Tongue (tissue), 2 donors: ENCODE data around the gene FRMD4A. TPM values are rescaled to one million over a fixed set of nuclear protein-coding genes. Genes with fewer than 3 reads are reported as not detected.

Source experiments
- DNase-seq: peaks from one replicate; pipeline ENCODE4 v3.0.0-alpha.2; 2015
- total RNA-seq: library from RNA; depleted of rRNA; stranded (reverse); fragments of >200 nt; gene quantifications from one replicate; pipeline ENCODE4 v1.2.3, GENCODE V29; 2014

Gene FRMD4A
- total RNA-seq, 1 donor from 2014 or later, result 29.5 TPM

DNA sequence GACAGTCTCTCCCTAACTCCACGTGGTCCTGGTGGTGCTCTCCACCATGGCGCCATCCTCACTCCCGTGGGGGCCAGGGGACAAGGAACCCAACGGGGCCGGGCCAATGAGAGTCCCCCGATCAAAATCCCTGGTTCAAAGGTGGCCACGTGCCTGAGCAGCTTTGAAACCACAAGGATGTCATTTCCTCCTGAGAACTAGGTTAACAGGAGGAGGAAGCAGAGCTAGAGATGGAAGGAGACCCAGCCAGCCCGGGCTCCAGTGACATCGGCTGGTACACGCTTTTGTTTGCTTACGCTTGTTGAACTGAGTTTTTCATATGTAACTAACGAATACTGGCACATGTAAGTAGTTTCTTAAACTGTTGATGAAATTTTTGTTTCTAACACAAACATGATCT lies 682.3 kb downstream of the FRMD4A start:
- DNase-seq, result no peak

DNA sequence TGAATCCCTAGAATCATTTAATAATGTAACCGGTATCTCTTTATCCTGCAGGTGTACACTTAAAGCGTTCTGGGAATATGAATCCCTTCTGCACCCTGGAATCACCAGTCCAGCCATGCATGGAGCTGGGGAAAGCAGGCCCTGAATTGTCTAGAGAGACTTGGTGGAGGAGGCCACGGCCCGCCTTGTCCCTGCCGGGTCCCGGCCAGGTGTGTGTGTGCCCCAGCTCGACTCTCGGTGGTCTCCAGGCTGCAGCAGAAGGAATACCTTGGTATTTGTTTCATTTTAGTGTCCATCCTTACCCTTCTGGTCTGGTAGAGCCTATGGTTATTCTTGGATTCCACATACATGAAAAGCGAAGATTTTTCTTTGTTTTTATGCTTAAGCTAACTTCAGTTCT lies 685.9 kb downstream of the FRMD4A start:
- no peak for DNase-seq

DNA sequence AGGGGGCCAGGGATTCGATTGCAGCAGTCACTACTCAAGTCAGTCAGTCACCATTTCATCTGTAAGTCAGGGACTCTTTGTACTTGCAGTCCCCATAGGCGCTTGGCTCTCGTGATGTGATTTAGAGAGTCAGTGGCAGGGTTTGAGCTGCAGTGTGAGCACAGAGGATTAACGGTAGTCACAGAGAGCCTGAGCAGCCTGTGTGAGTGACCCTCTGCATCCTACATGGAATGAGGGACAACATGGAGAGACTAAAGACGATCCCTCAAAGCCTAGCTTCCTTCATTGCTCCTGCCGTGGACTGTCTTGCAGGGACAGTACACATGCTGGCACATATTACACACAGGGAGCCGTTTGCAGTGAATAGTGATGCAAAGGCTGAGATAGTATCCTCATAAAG lies 687.7 kb downstream of the FRMD4A start:
- DNase-seq, result no peak

DNA sequence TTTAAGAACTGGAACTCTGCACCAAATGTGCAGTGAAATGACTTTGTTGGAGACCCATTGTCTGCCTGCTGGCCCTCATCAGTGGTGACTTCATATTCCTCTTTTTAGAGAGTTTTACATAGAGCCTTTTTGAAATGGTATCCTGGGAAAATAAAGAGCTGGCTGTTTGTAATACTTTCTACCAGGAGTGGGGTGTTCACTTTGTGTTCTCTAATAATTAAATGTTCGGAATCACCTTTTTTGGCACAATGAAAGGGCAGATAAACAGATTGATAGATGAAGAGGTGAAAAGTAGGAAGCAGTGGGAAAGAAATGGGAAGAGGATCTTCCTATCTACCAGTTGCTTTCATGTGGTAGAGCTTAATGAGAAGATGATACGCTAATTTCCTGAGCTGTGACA lies 688.4 kb downstream of the FRMD4A start:
- DNase-seq, result no peak

DNA sequence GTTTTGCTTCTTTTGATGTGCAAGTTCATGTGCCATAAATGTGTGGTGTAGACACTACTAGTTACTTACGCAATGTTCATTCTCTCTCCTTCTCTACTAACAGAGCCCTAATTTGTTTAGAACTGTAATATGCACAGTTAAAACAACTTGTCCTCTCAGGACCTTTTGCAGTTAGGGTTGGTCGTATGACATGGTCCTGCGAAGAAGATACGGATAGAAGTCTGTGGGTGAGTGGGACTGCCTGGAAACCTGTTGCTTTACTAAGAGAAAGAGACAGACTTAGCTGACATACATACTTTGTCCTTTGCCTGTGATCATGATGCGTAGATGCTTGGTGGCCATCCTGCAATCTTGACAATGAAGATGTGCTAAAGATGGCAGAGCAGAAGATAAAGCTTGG lies 692.8 kb downstream of the FRMD4A start:
- no peak for DNase-seq

DNA sequence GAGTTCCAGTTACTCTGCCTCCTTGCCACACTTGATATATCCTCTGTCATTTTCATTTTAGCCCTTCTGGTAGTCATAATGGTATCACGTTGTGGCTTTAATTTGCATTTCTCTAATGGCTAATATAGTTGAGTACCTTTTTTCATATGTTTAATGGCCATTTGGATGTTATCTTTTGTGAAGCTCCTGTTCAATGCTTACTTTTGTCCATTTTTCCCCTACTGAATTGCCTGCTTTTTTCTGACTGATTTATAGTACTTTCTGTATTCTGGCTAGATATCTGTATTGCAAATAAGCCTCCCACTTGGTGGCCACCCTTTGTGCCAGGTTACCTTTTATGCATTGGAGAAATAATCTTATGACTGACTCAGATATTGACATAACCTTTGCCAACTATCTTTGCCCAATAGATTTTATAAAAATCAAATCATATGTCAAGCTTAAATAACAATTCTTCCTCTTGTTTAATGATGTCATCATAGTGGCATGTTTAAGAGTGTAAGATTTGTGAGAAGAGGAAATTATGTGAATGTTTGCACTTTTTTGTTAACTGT lies 693.3 kb downstream of the FRMD4A start:
- no peak for DNase-seq

DNA sequence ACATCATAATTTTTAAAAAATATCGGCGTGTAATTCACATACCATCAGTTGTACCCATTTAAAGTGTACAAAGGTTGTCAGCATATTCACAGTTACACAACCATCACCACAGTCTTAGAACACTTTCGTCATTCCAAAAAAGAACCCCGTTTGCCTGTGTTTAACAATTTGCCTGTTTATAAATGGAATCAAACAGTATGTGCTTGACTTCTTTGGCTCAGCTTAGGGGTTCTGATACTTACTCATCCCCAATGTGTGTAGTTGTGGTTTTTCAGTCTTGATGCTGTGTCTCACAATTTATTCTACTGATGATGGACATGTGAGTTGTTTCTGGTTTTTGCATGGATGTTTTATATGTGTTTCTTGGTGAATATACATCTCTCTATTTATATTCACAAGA lies 693.9 kb downstream of the FRMD4A start:
- no peak for DNase-seq

DNA sequence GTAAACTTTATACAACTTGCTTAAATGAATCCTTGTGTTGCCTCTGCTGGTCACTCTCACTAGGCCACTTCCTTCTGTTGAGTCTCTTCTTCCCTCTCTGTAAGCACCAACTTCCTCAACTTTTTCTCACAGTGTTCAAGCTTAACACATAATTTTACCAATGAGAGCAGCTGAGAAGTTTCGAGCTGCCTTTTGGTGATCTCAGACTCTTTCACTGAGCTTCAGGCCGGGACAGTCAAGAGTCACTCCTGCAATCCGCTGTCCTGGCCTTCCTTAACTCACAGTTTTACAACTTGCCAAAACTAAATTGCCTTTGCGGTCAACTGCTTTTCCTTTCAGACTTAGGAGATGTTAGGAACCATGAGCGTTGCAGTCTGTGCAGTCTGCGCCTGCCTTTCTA lies 696.5 kb downstream of the FRMD4A start:
- DNase-seq, result peak; percentile 79

DNA sequence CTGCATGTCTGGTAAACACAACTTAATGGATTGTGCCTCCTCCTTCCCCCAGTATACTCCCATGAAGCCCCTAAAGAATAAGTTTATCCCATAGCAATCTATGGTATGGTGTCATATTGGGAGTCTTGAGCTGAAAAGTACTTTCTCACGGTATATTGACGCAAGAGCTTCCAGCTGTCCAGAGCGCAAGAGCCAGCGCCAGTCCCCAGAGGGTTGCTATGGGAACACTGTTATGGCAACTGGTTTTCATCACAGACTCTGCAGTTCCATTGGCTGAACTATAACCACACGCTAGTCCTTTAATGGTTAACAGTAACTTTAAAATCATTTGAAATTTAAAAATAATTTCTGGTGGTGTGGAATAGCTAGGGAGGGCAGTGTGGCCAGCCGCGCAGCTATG lies 697.0 kb downstream of the FRMD4A start:
- DNase-seq, result peak; percentile 98

DNA sequence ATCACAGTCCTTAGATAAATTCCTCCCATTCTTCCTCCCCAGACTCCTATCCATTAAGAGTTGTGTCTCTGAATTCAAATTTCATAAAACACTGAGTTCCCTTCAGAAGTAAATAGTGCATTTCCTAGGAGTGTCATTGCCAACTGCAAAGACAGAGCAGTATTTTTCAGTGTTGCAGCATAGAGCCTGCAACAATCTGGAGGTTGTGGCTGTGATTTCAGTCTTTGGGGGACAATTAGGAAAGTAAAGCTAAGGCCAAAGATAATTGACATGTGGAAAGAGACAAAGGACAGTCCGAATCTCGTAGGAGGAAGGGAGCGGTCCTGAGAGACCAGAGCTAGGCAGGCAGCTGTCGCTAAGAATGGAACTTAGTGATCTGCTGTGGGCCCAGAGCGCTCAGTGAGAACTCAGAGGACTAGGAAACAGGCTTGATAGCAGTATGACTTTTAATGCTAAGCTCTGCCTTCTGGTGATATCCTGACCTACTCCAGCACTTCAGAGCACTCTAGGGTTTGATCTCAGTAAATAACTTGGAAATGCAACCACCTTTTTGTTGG lies 697.8 kb downstream of the FRMD4A start:
- DNase-seq, result peak; percentile 84

DNA sequence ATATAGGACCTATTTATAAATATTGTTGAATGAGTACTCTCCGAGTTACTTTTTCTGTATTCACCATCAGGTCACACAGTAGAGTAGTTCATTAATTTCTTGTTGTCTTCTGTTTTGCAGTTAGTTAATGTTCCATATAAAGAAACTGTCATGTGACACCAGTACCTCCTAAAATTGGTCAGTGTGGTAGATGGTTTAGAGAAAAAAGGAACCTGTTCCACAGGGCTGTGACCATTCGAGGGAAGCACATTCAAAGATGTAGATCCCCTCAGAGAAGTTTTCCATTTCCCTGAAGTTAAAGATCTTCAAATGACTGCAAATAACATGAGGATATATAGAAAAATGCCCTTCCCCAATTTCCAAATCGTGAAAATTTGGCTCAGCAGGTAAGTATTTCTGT lies 698.3 kb downstream of the FRMD4A start:
- no peak for DNase-seq

DNA sequence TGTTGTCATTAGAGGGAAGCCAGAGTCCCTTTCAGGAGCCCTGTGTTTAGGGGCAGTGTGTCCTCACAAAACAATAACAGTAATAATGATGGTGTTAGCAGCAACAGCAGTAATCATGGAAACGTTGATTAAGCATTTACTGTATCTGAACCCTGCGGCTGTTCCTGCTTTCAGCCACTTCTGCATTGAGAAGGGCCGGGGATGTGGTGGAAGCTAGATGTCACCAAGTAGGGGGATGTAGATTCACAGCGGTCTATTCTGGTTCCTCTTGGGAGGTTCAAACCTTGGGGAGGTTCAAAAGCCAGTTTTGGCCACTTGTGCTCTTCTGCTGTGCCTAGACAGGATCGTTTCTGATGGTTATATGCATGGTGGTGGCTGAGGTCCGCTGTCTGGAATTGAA lies 699.1 kb downstream of the FRMD4A start:
- no peak for DNase-seq

DNA sequence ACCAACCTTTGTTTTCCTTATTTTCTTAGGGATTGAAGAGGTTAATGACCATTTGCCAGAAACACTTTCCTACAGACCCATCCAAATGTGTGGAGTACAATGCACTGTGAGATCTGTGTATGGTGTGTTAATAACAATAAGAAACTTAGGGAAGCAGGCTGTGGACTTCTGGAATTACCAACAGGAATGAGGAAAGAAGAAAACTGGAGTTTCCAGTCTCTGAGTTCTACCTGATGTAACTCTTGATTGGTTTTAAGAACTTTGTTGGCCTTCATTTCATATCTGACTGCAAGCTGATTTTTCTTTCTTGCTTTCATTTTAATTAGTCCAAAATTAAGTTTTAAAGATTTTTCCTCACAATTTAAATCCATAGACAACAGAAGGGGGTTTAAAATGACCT lies 700.5 kb downstream of the FRMD4A start:
- DNase-seq, result no peak

DNA sequence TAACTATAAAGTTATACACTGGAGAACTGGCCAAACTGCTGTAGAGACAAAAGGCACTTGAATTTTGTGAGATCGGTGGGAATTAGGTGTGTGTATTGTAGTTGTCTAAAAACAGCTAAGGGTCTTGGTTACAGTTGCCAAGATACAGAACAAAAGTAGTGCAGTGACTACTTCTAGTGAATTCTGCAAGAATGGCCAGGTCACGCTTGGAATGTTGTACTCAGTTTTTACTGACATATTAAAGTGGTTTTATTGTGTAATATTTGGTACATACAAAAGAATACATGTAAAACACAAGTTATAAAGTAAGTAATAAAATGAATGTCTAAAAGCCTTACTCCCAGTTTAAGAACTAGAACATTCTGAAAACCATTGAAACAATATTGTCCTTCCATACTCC lies 701.6 kb downstream of the FRMD4A start:
- peak; percentile 47 for DNase-seq

DNA sequence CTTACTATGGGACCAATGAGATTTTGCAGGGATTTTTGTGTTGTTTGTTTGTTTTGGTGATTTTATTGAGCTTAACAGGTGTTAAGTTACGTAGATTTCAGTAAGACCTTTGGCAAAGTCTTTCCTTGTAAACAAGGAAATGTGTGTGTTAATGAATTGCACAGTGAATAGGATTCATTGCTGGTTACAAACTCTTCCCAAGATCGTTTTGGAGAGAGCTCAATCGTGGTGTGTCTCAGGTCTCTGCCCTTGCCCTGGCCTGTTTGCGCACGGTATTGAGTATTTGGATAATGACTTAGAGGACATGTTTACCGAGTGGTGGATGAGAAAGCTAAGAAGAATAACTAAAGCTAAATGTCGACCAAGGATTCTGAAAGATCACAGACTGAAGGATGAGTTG lies 702.1 kb downstream of the FRMD4A start:
- no peak for DNase-seq

DNA sequence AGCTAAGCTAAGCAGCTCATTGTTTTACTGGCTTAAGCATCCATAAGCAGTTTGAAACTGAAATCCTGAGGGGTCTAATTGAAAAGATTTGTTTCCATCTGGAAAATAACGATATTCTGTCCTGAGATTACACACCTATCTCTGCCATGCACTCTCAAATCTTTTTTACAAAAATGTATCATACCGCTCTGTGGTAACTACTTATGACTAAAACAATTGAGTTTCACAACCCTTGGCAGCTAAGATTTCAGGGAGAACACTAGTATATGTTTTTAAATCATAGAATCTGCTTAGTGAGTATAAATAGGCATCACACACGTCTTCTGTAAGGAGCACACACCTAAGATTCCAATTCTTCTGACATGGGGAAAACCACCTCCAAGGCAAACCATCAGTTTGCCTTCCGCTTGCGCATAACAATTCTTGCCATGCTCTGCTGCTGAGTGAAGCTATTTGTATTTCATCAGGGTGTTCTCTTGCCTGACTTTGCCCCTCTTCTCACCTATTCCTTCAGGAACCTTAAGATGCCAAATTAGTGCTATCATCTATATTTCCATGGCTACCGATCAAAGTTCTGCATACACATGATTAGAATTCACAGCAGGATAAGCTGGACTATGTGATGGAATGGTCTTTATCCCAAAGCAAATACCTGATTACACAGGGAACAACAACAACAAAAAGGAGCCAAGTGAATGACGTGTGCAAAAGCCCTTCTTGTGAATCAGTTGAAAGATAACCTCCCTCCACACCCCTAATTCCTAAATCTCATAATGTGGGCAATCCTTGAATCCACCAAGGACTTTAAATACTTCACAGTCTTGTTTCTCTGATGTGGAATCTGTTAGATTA lies 703.0 kb downstream of the FRMD4A start:
- DNase-seq, result no peak

DNA sequence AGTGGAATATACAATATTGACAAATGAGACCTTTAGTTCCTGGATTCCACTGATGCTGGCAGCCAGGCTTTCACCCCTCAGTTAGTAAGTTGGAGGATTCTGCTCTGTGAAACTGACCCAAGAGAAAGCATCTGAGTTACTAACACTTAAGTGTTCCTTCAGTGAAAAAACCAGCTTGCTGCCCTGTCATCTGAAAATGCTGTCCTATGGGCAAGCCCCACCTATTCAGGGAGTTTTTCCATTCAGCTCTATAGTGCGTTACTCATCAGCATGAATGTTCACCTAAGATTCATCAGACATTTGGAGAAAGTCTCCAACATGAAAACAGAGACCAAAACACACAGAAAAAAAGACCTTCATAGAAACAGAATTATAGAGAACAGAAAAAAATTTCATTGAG lies 706.1 kb downstream of the FRMD4A start:
- DNase-seq, result no peak

DNA sequence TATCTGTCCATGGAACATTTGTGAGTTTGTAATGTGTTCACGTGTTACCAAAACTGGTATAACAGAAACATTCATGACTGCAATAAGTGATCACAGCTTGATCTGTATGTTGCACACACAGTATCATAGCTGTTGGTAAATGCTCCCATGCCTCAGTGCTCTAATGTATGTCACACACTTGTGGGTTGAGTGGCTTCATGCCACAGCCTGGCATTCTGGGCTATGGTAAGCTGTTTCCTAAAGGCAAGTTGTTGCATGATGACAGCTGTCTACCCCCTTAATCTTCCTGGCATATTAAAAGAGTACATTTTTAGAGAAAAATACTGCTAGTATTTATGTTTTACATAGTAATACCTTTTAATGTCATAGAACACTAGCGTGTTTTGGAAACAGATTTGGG lies 708.8 kb downstream of the FRMD4A start:
- DNase-seq, result no peak

DNA sequence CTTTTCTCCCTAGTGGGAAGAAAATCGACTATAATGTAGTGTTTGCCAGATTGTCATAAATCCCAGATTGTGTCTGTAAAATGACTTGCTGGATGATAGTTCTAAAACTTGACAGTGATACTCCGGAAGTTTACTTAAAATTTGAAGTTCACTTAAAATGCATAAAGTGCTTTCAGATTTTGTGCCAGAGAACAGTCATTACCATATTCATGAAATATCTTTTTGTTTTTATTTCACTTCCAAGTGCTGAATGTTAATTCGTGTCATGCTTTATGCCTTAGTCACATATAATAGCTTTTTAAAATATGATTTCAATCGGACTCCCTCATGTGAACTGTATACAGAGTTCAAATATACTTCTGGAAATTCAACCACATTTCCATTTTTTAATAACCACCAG lies 713.6 kb downstream of the FRMD4A start:
- peak; percentile 52 for DNase-seq

DNA sequence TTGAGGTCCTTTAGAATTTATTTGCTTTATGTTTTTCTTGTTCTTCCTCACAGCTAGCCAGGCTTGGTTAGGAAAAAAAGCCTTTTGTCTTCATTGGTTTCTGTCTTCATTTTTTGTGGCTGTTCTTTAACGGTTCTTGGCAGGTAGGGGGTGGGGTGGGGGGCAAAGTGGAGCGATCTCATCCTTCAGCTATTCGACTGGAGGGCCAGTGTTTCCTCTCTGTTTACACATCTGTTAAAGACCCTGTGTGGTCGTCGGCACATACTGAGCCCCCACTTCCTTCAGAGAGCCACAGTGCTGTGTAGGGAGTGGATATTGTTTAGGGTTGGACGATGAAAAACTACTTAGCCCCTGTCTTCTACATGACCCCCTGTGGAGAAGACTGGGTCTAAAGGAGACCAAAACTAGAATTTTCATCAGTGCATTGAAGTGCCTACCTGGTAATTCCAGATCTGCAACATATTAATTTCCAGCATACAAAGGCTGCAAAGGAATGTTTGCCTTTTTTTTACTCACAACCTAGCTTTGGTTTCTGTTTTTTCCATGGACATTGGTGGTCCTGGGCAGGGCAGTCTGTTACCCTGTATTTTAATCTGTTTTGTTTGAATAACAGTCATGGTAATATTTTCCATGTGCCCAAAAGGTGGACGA lies 714.9 kb downstream of the FRMD4A start:
- no peak for DNase-seq

DNA sequence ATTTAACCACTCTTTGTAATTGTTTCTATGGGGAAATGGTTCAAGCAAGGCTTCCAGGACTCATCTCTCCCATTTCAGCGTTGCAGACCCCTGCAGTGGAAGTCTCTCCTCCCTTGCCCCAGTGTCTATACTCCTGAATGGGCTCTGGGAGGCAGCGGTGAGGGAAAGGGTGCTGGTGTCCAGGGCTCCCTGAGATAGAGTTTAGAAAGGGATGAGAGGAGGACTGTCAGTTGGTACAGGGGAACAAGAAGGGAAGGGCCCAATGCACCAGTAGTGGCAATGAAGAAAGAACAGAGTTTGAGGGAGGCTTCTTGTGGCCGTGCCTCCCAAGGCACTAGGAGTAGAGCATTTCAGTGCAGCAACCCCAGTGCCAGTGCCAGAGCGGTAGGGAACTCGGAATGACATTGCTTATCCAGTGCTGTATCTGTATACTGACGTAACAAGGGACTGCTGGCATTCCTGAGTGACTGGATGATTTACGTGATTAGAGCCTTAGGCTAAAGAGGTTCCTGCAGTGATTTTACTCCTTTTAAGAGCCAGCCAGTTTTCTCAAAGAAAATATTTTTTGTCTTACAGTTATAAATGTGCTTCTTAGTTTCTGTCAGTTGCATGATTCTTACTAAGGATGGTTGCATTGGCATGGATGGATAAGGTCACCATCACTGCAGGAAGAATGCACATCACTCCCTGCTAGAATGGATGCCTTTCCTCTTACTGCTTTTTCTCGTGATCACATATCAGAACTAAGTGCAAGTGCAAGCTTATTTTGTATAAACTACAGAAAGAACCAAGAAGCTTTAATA lies 716.0 kb downstream of the FRMD4A start:
- no peak for DNase-seq

DNA sequence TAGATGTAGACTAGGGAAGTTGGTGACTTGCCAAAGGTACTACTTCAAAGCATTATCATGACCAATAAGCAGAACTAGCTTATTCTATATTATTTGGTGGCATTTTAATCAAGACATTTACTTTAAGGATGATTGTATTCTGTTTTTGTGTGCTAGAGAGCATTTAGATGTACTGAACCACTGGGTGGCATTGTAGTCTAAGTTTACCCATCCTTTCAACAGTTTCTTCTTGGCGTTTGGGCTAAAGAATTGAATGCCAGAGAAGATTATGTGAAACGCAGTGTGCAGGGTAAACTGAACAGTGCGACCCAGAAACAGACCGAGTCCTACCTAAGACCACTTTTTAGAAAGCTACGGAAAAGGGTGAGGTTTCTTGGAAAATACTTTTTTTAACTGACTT lies 717.2 kb downstream of the FRMD4A start:
- DNase-seq, result peak; percentile 86
